Keratinocyte (primary cell): ENCODE results near the gene BICDL1.

Experiments
- EZH2 ChIP-seq: IDR thresholded peaks from one replicate; pipeline ENCODE4 v1.6.1; 2012; ENCODE audit warnings: inconsistent platforms, mild to moderate bottlenecking, low read length, moderate library complexity
- TF ChIP-seq, protein P1 (sequence below), 3 experiments: IDR thresholded peaks in 1 of 3; conservative IDR thresholded peaks in 1 of 3; optimal IDR thresholded peaks in 1 of 3; 2 replicates in 2 of 3; 3 replicates in 1 of 3; pipeline versions ENCODE3 to v1.5.1; 2011; ENCODE audit warnings: low read length in 3 of 3, mild to moderate bottlenecking in 3 of 3, moderate library complexity in 2 of 3, control low read depth in 1 of 3, inconsistent platforms in 1 of 3; ENCODE audit not compliant: insufficient read depth in 2 of 3; ENCODE audit errors: extremely low read depth in 1 of 3

DNA sequence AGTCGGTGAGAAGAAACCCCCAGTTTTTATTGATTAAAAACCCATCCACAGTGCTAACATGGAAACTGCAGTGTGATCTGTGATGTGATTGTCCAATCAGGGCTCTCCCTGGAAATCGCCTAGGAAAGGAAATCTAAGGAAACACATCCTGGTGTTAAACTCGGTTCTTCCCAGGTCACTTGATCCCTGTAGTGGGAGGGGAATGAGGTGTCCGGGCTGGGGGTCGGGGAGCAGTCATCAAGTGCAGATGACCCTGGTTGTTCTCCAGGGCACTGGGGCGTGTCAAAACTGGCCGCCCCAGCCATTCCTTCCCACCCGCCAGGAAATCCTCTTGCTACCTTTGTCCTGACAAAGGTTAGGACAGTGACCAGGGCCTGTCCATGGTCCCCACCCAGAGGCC lies 106.7 kb downstream of the BICDL1 start:
- TF ChIP-seq EZH2: no peak
- TF ChIP-seq, protein P1, sequence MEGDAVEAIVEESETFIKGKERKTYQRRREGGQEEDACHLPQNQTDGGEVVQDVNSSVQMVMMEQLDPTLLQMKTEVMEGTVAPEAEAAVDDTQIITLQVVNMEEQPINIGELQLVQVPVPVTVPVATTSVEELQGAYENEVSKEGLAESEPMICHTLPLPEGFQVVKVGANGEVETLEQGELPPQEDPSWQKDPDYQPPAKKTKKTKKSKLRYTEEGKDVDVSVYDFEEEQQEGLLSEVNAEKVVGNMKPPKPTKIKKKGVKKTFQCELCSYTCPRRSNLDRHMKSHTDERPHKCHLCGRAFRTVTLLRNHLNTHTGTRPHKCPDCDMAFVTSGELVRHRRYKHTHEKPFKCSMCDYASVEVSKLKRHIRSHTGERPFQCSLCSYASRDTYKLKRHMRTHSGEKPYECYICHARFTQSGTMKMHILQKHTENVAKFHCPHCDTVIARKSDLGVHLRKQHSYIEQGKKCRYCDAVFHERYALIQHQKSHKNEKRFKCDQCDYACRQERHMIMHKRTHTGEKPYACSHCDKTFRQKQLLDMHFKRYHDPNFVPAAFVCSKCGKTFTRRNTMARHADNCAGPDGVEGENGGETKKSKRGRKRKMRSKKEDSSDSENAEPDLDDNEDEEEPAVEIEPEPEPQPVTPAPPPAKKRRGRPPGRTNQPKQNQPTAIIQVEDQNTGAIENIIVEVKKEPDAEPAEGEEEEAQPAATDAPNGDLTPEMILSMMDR (optimal IDR thresholded peaks at IDR 0.05 in 1 of 3, IDR thresholded peaks at IDR 0.05 in 1 of 3, conservative IDR thresholded peaks at IDR 0.05 in 1 of 3; ENCODE audit: extremely low read depth in 1 of 3, insufficient read depth in 2 of 3, low read length in 3 of 3): no peak
